Measurements from ENCODE around the gene MPP3.
A peak's percentile ranks its signal among the peaks of the same experiment; 100 is the strongest.

Gene MPP3

GRCh38 chr17:43769859-43770258 is 63.1 kb downstream of the MPP3 start:
- DNase-seq = no peak

GRCh38 chr17:43769426-43769825 is 63.5 kb downstream of the MPP3 start:
- DNase-seq = no peak

- DNase-seq = no peak
Measured at GRCh38 chr17:43768943-43769342, 64.0 kb downstream of the MPP3 start.

- peak; percentile 21 for DNase-seq
Measured at GRCh38 chr17:43768382-43768781, 64.6 kb downstream of the MPP3 start.

- no peak for DNase-seq
Measured at GRCh38 chr17:43767713-43768059, 65.3 kb downstream of the MPP3 start.

- no peak for DNase-seq
Measured at GRCh38 chr17:43767053-43767712, 65.8 kb downstream of the MPP3 start.

- DNase-seq = peak; percentile 50
Measured at GRCh38 chr17:43766413-43767052, 66.4 kb downstream of the MPP3 start.

GRCh38 chr17:43760254-43760852 is 72.6 kb downstream of the MPP3 start:
- peak; percentile 87 for DNase-seq

- no peak for DNase-seq
Measured at GRCh38 chr17:43759836-43760235, 73.1 kb downstream of the MPP3 start.

GRCh38 chr17:43758497-43759174 is 74.3 kb downstream of the MPP3 start, which contains the start of gene SOST:
TSS of gene SOST (minus strand) at chr17:43758791. CDS start at chr17:43758741, 50 bp downstream.
- no peak for DNase-seq

- DNase-seq = no peak
Measured at GRCh38 chr17:43758086-43758485, 74.9 kb downstream of the MPP3 start.

- no peak for DNase-seq
Measured at GRCh38 chr17:43757171-43757660, 75.7 kb downstream of the MPP3 start.

- no peak for DNase-seq
Measured at GRCh38 chr17:43756201-43756600, 76.7 kb downstream of the MPP3 start.

- DNase-seq = no peak
Measured at GRCh38 chr17:43755389-43755875, 77.5 kb downstream of the MPP3 start.

GRCh38 chr17:43754947-43755346 is 78.0 kb downstream of the MPP3 start:
- DNase-seq = no peak

GRCh38 chr17:43753493-43754129 is 79.3 kb downstream of the MPP3 start:
- DNase-seq = no peak
